Tibial nerve (tissue), 4 donors: Measurements from ENCODE around the gene ARAP1.

Experiments
- EP300 ChIP-seq, 2 donors: sonication (generic); formaldehyde crosslinking; IDR thresholded peaks; one replicate each; pipeline ENCODE4 v1.6.1; 2017; ENCODE audit warnings: antibody characterized with exemption in 2 of 2, mild to moderate bottlenecking in 1 of 2
- TF ChIP-seq, protein P1 (sequence below), 5 experiments: fragments of 200-600 bp in 3 of 5; fragments of 450-650 bp in 2 of 5; sonication (generic) in 3 of 5; IDR thresholded peaks; one replicate each; pipeline ENCODE4 v1.5.1; 2016 to 2019; ENCODE audit warnings: antibody characterized with exemption in 5 of 5, mild to moderate bottlenecking in 3 of 5, moderate library complexity in 2 of 5

DNA sequence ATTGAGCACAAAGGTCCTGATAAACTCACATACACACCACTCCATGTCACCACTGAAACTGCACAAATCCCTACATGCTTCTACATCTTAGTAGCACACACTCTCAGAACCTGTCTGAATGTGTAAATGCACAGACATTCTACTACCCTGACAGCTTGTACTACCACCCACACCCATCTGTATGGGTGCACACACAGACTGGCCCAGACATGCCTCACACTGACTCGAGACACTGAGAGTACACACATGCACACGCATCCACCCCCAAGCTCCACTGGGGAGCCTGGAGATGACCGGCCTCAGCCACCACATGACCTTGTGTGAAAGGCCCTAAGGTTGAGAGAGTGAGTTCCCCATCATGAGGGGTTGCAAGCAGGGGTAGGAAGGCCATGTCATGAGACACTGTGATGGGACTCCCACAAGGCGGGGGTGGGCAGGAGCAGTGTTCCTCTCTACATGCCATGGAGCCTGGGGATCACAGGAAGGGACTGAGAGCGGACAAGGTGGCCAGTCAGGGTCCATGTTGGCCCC, 28.1 kb downstream of the ARAP1 start:
- no peak for TF ChIP-seq EP300 (IDR thresholded peaks at IDR 0.05)
- TF ChIP-seq, protein P1, sequence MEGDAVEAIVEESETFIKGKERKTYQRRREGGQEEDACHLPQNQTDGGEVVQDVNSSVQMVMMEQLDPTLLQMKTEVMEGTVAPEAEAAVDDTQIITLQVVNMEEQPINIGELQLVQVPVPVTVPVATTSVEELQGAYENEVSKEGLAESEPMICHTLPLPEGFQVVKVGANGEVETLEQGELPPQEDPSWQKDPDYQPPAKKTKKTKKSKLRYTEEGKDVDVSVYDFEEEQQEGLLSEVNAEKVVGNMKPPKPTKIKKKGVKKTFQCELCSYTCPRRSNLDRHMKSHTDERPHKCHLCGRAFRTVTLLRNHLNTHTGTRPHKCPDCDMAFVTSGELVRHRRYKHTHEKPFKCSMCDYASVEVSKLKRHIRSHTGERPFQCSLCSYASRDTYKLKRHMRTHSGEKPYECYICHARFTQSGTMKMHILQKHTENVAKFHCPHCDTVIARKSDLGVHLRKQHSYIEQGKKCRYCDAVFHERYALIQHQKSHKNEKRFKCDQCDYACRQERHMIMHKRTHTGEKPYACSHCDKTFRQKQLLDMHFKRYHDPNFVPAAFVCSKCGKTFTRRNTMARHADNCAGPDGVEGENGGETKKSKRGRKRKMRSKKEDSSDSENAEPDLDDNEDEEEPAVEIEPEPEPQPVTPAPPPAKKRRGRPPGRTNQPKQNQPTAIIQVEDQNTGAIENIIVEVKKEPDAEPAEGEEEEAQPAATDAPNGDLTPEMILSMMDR (IDR thresholded peaks at IDR 0.05): no peak
